HG03521 (cell line): ENCODE measurements around the gene TOR1AIP1.
"Not testable (repeated sequence)": the region's sequence is repeated elsewhere in the genome, so short reads cannot be mapped to it uniquely, and the experiment has no call there.

Experiments used
- ATAC-seq: cut with Tn5 transposase; IDR thresholded peaks from one replicate; pipeline ENCODE4 v1.9.1; 2021; ENCODE audit warnings: mild to moderate bottlenecking, moderate library complexity; ENCODE audit not compliant: unreplicated experiment

TOR1AIP1 gene, protein sequence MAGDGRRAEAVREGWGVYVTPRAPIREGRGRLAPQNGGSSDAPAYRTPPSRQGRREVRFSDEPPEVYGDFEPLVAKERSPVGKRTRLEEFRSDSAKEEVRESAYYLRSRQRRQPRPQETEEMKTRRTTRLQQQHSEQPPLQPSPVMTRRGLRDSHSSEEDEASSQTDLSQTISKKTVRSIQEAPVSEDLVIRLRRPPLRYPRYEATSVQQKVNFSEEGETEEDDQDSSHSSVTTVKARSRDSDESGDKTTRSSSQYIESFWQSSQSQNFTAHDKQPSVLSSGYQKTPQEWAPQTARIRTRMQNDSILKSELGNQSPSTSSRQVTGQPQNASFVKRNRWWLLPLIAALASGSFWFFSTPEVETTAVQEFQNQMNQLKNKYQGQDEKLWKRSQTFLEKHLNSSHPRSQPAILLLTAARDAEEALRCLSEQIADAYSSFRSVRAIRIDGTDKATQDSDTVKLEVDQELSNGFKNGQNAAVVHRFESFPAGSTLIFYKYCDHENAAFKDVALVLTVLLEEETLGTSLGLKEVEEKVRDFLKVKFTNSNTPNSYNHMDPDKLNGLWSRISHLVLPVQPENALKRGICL

GRCh38 chr1:179882253-179883039 is at the start of gene TOR1AIP1:
TSS of gene TOR1AIP1 (plus strand) at chr1:179882285. CDS start at chr1:179882503, 218 bp downstream.
- peak; percentile 70 for ATAC-seq

- not testable (repeated sequence) for ATAC-seq
Observed at GRCh38 chr1:179836686-179837445, 45.2 kb upstream of the TOR1AIP1 start.

DNA sequence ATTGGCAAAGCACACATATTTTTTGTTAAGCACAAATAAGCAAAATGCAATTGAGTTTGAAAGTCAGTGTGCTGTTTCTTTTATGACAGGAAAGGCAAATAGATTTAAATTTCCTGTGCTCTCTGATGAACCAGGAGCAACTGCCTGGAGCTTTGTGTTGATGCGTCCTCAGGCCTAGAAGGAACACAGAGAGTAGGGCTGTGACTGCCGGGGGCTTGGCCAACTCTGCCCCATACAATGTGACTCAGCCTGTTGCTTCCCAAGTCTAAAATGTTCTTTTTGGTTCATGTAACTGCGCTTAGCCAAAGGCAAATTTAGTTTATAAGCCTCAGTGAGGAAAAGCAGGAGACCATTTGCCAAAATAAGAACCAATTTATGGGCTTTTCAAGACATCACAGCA is 42.0 kb upstream of the TOR1AIP1 start:
- no peak for ATAC-seq

GRCh38 chr1:179848233-179848632 is 33.9 kb upstream of the TOR1AIP1 start:
- ATAC-seq, result no peak

GRCh38 chr1:179853102-179853501 is 29.0 kb upstream of the TOR1AIP1 start:
- no peak for ATAC-seq

DNA sequence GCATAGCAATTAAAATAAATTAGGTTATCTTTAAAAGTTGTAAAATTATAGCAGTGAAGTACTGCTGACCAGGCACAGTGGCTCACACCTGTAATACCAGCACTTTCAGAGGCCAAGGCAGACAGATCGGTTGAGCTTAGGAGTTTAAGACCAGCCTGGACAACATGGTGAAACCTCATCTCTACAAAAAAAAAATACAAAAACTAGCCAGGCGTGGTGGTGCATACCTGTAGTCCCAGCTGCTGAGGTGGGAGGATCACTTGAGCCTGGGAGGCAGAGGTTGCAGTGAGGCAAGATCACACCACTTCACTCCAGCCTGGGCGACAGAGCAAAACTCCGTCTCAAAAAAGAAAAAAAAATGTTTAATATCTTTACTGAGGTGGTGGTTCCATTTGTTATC is 26.3 kb upstream of the TOR1AIP1 start:
- not testable (repeated sequence) for ATAC-seq

GRCh38 chr1:179856296-179856695 is 25.8 kb upstream of the TOR1AIP1 start:
- no peak for ATAC-seq

DNA sequence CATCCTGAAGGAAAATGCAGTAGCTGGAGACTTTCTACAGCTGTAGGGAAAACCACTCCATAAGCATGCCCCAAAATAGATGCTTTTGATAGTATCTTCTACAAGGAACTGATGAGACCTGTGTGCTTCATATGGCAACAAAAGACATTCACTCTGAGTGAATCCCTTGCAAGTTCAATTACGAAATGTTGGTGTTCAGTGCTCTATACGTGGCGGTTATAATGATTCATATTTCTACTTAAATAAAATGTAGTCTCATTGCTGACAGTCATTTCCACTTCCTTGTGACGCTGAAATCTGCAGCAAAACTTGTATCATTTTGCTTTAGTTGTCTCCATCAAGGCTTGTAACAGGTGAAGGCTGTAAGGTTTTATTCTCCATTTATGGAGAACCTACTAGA is 25.1 kb upstream of the TOR1AIP1 start:
- no peak for ATAC-seq

DNA sequence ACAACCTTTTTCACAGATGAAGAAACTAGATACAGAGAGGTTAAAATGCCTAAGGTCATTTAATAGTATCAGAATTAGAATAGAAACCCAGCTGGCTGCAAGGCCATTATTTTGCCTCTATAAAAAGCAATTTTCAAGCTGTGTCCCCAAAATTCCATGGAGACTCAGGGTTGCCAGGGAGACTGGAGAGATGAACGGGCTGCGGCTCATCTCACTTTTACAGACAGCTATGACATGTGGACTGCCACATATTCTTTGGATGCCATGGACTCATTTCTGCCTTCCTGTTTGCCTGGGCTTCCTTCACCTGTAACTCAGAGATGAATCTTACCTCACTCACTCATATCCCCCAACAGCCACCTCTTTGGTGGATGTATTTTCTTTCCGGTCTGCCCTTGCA is 21.4 kb upstream of the TOR1AIP1 start:
- no peak for ATAC-seq

DNA sequence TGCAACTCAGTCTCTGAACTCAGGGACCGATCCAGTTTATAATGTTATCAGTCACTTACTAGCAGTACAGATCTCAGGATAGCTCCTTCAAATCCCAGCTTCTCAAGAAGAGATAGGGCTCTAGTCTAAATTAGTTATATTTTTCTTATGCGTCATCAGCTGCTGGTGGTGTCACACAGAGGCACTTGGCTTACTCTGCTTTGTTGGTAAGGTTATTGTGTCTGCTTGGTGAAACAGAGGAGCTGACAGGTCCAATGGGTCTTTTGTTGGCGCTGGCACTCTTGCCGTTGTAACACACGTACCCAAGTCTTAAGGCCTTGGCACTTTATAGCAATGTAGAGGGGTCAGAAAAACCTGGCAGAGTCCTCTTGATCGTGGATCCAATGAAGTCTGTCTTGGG is 16.7 kb upstream of the TOR1AIP1 start:
- ATAC-seq, result no peak

- no peak for ATAC-seq
Observed at GRCh38 chr1:179866616-179867015, 15.5 kb upstream of the TOR1AIP1 start.

GRCh38 chr1:179867493-179868330 is 14.4 kb upstream of the TOR1AIP1 start:
- no peak for ATAC-seq

DNA sequence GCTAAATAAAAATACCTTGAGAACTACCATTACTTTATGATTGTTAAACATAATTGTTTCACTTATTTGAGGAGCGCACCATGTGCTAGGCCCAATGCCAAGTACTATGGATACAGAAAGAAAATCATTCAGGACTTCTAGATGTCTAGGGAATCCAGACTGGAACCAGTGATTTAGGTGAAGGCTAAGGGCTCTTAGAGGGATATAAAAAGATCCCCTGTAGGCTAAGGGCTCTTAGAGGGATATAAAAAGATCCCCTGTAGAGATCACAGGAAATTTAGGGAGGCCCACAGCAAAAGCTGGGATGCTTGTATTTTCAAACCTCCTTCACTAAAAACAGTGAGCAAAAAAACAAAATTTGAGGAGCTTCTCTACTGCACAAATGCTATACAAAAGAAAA is 11.2 kb upstream of the TOR1AIP1 start:
- ATAC-seq, result no peak

GRCh38 chr1:179871940-179872339 is 10.1 kb upstream of the TOR1AIP1 start:
- ATAC-seq, result no peak

DNA sequence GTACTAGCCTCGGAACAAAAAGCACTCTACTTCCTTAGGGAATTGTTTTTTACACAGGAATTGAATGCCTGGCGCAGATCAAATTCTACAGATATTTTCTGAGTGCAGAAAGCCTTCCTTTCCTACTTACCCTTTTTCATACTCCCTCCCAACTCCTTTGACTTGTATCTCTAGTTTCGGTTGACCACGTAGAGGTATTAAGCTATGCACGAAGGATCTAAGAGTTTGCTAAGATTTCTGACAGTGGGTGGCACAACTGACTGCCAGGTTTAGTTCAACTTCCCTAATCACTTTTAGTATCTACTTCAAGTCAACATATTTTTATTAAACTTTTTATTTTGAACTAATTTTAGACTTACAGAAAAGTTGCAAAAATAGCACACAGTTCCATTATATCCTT is 9.5 kb upstream of the TOR1AIP1 start:
- no peak for ATAC-seq

DNA sequence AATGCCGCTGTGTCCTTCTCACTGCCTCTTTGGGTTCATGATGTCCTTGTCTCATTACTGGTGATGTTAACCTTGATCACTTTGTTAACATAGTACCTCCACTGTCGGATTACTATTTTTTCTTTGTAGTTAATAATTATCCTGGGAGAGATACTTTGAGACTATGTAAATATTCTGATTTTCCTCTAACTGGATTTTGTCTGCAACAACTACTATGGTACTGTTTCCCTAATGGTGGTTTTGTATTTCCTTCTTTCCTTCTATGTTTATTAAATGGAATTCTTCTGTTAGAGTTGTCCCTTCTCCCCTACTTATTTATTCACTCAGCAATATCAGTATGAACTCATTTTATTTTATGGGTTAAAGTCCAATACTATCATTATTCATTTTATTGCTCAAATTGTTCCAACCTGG is 8.6 kb upstream of the TOR1AIP1 start:
- no peak for ATAC-seq

DNA sequence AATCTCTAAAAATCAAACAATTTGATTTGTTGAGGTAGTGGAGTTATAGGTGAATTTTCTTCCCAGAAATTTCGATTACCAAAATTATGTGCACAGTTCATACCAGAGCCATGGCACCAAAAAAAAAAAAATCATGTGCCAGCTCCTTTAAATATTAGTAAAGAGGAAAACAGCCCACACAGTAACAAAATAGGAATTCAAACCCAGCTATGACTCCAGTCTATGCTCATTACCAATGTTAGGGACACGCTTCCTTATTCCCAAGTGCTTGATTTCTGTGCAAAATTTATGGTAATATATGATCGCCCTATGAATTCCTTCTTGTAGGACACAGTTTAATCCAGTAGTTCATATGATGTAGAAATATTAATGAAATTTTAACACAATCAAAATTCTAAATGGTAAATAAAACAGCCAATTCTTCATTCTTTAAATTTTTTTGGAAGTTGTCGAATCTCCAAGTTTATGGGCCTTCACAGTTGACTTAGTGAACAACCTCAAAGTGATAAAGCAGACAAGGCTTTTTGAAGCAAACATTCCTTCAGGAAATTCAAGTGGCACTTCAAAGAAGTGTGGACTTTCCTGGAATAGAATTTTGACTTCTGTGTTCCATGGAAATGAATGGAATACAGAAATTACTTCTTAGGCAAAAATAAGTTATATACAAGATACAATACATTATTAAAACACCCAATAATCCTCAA is 6.3 kb upstream of the TOR1AIP1 start:
- no peak for ATAC-seq

- no peak for ATAC-seq
Observed at GRCh38 chr1:179876300-179876715, 5.8 kb upstream of the TOR1AIP1 start.

- ATAC-seq, result peak; percentile 61
Observed at GRCh38 chr1:179877586-179878265, 4.4 kb upstream of the TOR1AIP1 start, which contains the start of gene TOR1AIP2. TSS of gene TOR1AIP2 (minus strand) at chr1:179877803. CDS start at chr1:179852665, 25,138 bp downstream.
